ENCODE data around the gene CCL14.
A peak's percentile ranks its signal among the peaks of the same experiment; 100 is the strongest.

The CCL14 gene

DNA sequence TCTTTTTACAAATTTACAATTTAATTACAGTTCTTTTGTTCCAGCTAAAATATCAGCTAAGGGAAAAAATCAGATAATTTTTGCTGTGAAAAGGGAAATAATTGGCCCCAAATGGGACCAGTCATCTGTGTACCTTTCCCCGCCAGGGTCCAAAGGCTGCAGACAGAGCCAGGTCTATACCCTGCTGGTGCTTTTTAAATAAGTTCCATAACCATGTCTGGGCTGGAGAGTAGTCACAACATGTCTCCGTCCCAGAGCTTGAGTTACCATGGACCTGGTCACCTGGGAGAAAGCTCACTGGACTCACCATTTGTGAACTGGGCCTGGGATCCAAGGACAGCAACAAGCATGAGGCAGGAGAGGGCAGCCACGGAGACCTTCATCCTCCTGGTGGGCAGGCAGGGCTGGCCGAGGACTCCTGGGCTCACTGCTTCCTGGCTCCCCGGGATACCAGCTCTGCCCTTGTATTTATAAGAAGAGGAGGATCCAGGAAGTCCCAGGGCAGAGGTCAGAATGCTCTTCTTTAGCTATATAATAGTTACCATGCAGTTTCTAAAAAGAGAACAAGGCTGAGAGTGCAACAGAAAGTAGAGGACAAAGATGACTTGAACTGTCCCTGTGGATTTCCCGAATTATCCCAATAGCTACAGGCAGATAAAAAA, 14.7 kb upstream of the CCL14 start, which contains the start of gene CCL15:
TSS of gene CCL15 (minus strand) at position 444 of the 662 bp plus-strand sequence. CDS start at position 383, 61 bp downstream.
- Histone ChIP-seq H2BK15ac (ENCODE audit: low read depth, poor library complexity, severe bottlenecking) (no peak within 1 kb of the TSS), H3K9ac (ENCODE audit: low read length) (no peak within 1 kb of the TSS), H3K79me1 (replicated peaks; ENCODE audit: low read length, poor library complexity, severe bottlenecking) (no peaks in the 10 kb centered on the region), H2AK5ac (ENCODE audit: low read length, severe bottlenecking) (no peak within 1 kb of the TSS), H3K36me3 (ENCODE audit: control insufficient read depth in 1 of 2, insufficient read depth in 2 of 2, low read depth in 1 of 2, low read length in 2 of 2) (no peaks in the 10 kb centered on the region), H2AFZ (ENCODE audit: low read depth, low read length) (peak within 1 kb of the TSS; percentile 8), H3K4me3 (ENCODE audit: insufficient read depth in 1 of 2, low read depth in 1 of 2, low read length in 2 of 2) (no peak within 1 kb of the TSS), H4K8ac (ENCODE audit: low read length) (no peak within 1 kb of the TSS), H3K4me1 (ENCODE audit: control insufficient read depth, insufficient read depth, low read depth, low read length) (no peaks in the 10 kb centered on the region), H2BK12ac (ENCODE audit: low read length in 2 of 2) (no peak within 1 kb of the TSS), H3K4me2 (ENCODE audit: low read length, poor library complexity, severe bottlenecking) (no peak within 1 kb of the TSS), H2BK120ac (ENCODE audit: low read depth, low read length) (no peak within 1 kb of the TSS), H2BK5ac (ENCODE audit: low read depth, low read length, poor library complexity, severe bottlenecking) (no peak within 1 kb of the TSS), H3K9me3 (ENCODE audit: control insufficient read depth, low read length) (no peaks in the 10 kb centered on the region), H3K18ac (ENCODE audit: low read depth in 1 of 2, low read length in 2 of 2) (no peak within 1 kb of the TSS), H3K27ac (ENCODE audit: low read length, poor library complexity, severe bottlenecking) (no peak within 1 kb of the TSS), H3K14ac (ENCODE audit: low read length in 2 of 2) (no peak within 1 kb of the TSS), H3K4ac (ENCODE audit: low read depth in 1 of 2, low read length in 2 of 2) (no peak within 1 kb of the TSS), H3K27me3 (ENCODE audit: control insufficient read depth in 1 of 2, insufficient read depth in 1 of 2, low read length in 2 of 2) (peaks cover 0 to 32% of the 10 kb centered on the region in 2 experiments), H3K23ac (ENCODE audit: low read length in 2 of 2) (no peak within 1 kb of the TSS), H4K91ac (ENCODE audit: low read length) (no peak within 1 kb of the TSS)
- no peak for DNase-seq
- WGBS, result 53% methylated on average over 5 of the region's 6 CpGs

DNA sequence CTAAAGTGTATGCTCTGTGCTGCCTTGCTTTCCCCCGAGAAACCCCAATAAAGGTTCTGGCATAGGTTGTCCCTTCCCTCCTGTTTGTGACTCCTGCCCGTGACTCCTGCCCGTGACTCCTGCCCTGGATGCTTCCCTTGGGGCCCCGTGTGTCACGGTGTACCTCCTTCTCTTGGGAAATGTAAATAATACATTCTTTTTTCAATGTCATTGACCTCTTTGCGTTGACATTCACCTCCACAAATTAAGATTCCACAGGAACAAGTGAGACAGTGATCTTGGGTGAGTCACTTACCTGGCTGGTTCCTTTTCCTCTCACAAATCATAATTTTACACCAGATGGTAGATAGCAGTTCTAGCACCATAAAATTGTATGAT, 14.2 kb upstream of the CCL14 start:
- Histone ChIP-seq H3K4ac (ENCODE audit: low read depth in 1 of 2, low read length in 2 of 2) (no peak overlapping the region), H2AK5ac (ENCODE audit: low read length, severe bottlenecking) (no peak overlapping the region), H3K18ac (ENCODE audit: low read depth in 1 of 2, low read length in 2 of 2) (no peak overlapping the region), H3K4me1 (ENCODE audit: control insufficient read depth, insufficient read depth, low read depth, low read length) (no peaks in the 10 kb centered on the region), H3K9ac (ENCODE audit: low read length) (no peak overlapping the region), H3K23ac (ENCODE audit: low read length in 2 of 2) (no peak overlapping the region), H3K36me3 (ENCODE audit: control insufficient read depth in 1 of 2, insufficient read depth in 2 of 2, low read depth in 1 of 2, low read length in 2 of 2) (no peaks in the 10 kb centered on the region), H3K4me3 (ENCODE audit: insufficient read depth in 1 of 2, low read depth in 1 of 2, low read length in 2 of 2) (no peak overlapping the region), H4K91ac (ENCODE audit: low read length) (no peak overlapping the region), H2BK120ac (ENCODE audit: low read depth, low read length) (no peak overlapping the region), H2AFZ (ENCODE audit: low read depth, low read length) (no peak overlapping the region), H2BK12ac (ENCODE audit: low read length in 2 of 2) (no peak overlapping the region), H3K27ac (ENCODE audit: low read length, poor library complexity, severe bottlenecking) (no peak overlapping the region), H3K9me3 (ENCODE audit: control insufficient read depth, low read length) (no peaks in the 10 kb centered on the region), H3K4me2 (ENCODE audit: low read length, poor library complexity, severe bottlenecking) (no peak overlapping the region), H2BK5ac (ENCODE audit: low read depth, low read length, poor library complexity, severe bottlenecking) (no peak overlapping the region), H3K27me3 (ENCODE audit: control insufficient read depth in 1 of 2, insufficient read depth in 1 of 2, low read length in 2 of 2) (peaks cover 0 to 32% of the 10 kb centered on the region in 2 experiments), H2BK15ac (ENCODE audit: low read depth, poor library complexity, severe bottlenecking) (no peak overlapping the region), H3K14ac (ENCODE audit: low read length in 2 of 2) (no peak overlapping the region), H4K8ac (ENCODE audit: low read length) (no peak overlapping the region), H3K79me1 (replicated peaks; ENCODE audit: low read length, poor library complexity, severe bottlenecking) (no peaks in the 10 kb centered on the region)
- 60% methylated on average over 6 of the region's 6 CpGs for WGBS
- DNase-seq, result no peak

DNA sequence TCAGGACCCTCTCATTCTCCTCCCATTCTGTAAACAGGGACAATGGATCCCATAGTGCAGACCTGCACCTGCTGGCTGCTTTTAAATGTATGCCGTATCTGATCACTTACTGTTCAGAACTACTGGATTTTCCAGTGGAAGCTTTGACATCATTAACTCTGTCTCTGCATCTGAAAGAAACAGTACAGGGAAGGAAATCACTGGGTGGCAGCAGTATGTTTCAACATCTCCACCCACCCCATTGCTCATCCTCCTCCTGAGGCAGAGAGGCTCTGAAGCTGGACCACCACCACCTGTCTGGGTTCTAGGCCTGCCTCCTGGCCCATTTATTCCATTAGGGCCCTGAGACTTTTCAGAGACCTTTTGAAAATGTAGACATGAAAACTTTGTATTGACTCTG, 12.2 kb upstream of the CCL14 start:
- WGBS, result 100% methylated on average over 1 of the region's 1 CpG
- no peak overlapping the region for H3K14ac ChIP-seq (ENCODE audit: low read length in 2 of 2)

DNA sequence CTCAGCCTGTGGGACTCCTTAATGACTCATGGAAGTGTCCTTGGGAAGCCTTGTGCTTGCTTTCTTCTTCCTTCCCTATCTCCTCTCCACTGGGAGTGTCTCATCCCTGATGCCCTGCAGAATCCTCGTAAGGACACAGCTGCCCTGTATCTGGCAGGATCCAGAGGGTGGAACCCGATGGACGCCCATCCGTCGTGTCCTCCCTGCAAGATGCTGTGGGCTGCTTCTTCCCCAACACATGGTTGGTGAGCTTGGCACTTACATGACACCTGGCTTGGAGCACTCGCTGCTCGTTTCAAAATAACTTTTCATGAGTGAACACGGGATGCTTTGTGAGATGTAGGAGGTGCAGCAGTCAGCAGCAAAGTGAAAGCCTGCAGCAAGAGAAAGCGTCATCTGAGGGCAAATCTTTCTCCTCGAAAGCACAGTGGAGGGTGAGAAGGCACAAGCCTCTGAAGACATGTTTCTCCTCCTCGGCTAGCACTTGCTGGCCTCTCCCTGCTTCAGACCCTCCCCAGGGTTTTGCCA, 11.6 kb upstream of the CCL14 start:
- no peaks in the 10 kb centered on the region for H3K79me1 ChIP-seq (replicated peaks; ENCODE audit: low read length, poor library complexity, severe bottlenecking)
- no peak overlapping the region for H2BK15ac ChIP-seq (ENCODE audit: low read depth, poor library complexity, severe bottlenecking)
- no peak overlapping the region for H3K23ac ChIP-seq (ENCODE audit: low read length in 2 of 2)
- H3K4ac ChIP-seq (ENCODE audit: low read depth in 1 of 2, low read length in 2 of 2), result no peak overlapping the region
- DNase-seq, result no peak
- no peak overlapping the region for H3K4me3 ChIP-seq (ENCODE audit: insufficient read depth in 1 of 2, low read depth in 1 of 2, low read length in 2 of 2)
- no peak overlapping the region for H2BK120ac ChIP-seq (ENCODE audit: low read depth, low read length)
- H2AFZ ChIP-seq (ENCODE audit: low read depth, low read length), result no peak overlapping the region
- H3K4me2 ChIP-seq (ENCODE audit: low read length, poor library complexity, severe bottlenecking), result no peak overlapping the region
- H3K27me3 ChIP-seq (ENCODE audit: control insufficient read depth in 1 of 2, insufficient read depth in 1 of 2, low read length in 2 of 2), result peaks cover 0 to 24% of the 10 kb centered on the region in 2 experiments
- H3K4me1 ChIP-seq (ENCODE audit: control insufficient read depth, insufficient read depth, low read depth, low read length), result no peaks in the 10 kb centered on the region
- H3K36me3 ChIP-seq (ENCODE audit: control insufficient read depth in 1 of 2, insufficient read depth in 2 of 2, low read depth in 1 of 2, low read length in 2 of 2), result no peaks in the 10 kb centered on the region
- H3K27ac ChIP-seq (ENCODE audit: low read length, poor library complexity, severe bottlenecking), result no peak overlapping the region
- H4K91ac ChIP-seq (ENCODE audit: low read length), result no peak overlapping the region
- no peak overlapping the region for H2BK5ac ChIP-seq (ENCODE audit: low read depth, low read length, poor library complexity, severe bottlenecking)
- no peaks in the 10 kb centered on the region for H3K9me3 ChIP-seq (ENCODE audit: control insufficient read depth, low read length)
- no peak overlapping the region for H4K8ac ChIP-seq (ENCODE audit: low read length)
- H3K18ac ChIP-seq (ENCODE audit: low read depth in 1 of 2, low read length in 2 of 2), result no peak overlapping the region
- H2AK5ac ChIP-seq (ENCODE audit: low read length, severe bottlenecking), result no peak overlapping the region
- H2BK12ac ChIP-seq (ENCODE audit: low read length in 2 of 2), result no peak overlapping the region
- H3K14ac ChIP-seq (ENCODE audit: low read length in 2 of 2), result no peak overlapping the region
- H3K9ac ChIP-seq (ENCODE audit: low read length), result no peak overlapping the region
- 73% methylated on average over 11 of the region's 11 CpGs for WGBS

More for the DNA sequence above, 12.2 kb upstream of the CCL14 start:
- Histone ChIP-seq H4K91ac (ENCODE audit: low read length) (no peak overlapping the region), H3K79me1 (replicated peaks; ENCODE audit: low read length, poor library complexity, severe bottlenecking) (no peaks in the 10 kb centered on the region), H2BK120ac (ENCODE audit: low read depth, low read length) (no peak overlapping the region), H2BK5ac (ENCODE audit: low read depth, low read length, poor library complexity, severe bottlenecking) (no peak overlapping the region), H3K27me3 (ENCODE audit: control insufficient read depth in 1 of 2, insufficient read depth in 1 of 2, low read length in 2 of 2) (peaks cover 0 to 27% of the 10 kb centered on the region in 2 experiments), H3K9ac (ENCODE audit: low read length) (no peak overlapping the region), H2AFZ (ENCODE audit: low read depth, low read length) (no peak overlapping the region), H3K27ac (ENCODE audit: low read length, poor library complexity, severe bottlenecking) (no peak overlapping the region), H3K4me3 (ENCODE audit: insufficient read depth in 1 of 2, low read depth in 1 of 2, low read length in 2 of 2) (no peak overlapping the region), H3K4me2 (ENCODE audit: low read length, poor library complexity, severe bottlenecking) (no peak overlapping the region), H2BK12ac (ENCODE audit: low read length in 2 of 2) (no peak overlapping the region), H3K9me3 (ENCODE audit: control insufficient read depth, low read length) (no peaks in the 10 kb centered on the region), H2BK15ac (ENCODE audit: low read depth, poor library complexity, severe bottlenecking) (no peak overlapping the region), H3K23ac (ENCODE audit: low read length in 2 of 2) (no peak overlapping the region), H3K36me3 (ENCODE audit: control insufficient read depth in 1 of 2, insufficient read depth in 2 of 2, low read depth in 1 of 2, low read length in 2 of 2) (no peaks in the 10 kb centered on the region), H3K18ac (ENCODE audit: low read depth in 1 of 2, low read length in 2 of 2) (no peak overlapping the region), H3K4ac (ENCODE audit: low read depth in 1 of 2, low read length in 2 of 2) (no peak overlapping the region), H2AK5ac (ENCODE audit: low read length, severe bottlenecking) (no peak overlapping the region), H4K8ac (ENCODE audit: low read length) (no peak overlapping the region), H3K4me1 (ENCODE audit: control insufficient read depth, insufficient read depth, low read depth, low read length) (no peaks in the 10 kb centered on the region)
- no peak for DNase-seq
